Measurements from ENCODE around the gene HSF4. TPM values are rescaled to one million over a fixed set of nuclear protein-coding genes. Genes with fewer than 3 reads are reported as not detected.

The HSF4 gene
- total RNA-seq, 1 experiment from 2014 or later = 4.9 TPM

DNA sequence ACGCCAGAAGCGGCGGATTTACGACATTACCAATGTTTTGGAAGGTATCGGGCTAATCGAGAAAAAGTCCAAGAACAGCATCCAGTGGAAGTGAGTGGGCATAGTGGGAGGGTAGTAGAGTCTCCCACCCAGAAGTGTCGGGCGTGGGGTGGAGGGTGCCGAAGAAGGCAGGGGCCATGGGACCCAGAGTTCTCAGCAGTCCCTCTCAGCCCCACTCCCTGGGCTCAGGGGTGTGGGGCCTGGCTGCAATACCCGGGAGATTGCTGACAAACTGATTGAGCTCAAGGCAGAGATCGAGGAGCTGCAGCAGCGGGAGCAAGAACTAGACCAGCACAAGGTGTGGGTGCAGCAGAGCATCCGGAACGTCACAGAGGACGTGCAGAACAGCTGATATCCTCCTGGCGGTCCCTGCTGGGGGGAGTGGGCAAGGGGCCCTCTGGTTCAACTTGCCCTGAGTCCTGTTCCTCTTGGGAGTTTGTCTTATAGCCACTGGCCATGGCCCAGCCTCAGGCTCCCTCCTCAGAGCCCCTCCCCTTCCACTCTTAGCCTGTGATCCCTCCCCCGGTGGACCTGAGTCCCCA, 28.3 kb downstream of the HSF4 start:
- no peak for DNase-seq
- Histone ChIP-seq H3K9me3 (replicated peaks) (no peaks in the 10 kb centered on the region), H3K36me3 (peaks cover 43% of the 10 kb centered on the region), H3K4me1 (peaks cover 16% of the 10 kb centered on the region), H3K27me3 (no peaks in the 10 kb centered on the region), H3K4me3 (peak overlapping the region; percentile 92), H3K27ac (peak overlapping the region; percentile 44)

DNA sequence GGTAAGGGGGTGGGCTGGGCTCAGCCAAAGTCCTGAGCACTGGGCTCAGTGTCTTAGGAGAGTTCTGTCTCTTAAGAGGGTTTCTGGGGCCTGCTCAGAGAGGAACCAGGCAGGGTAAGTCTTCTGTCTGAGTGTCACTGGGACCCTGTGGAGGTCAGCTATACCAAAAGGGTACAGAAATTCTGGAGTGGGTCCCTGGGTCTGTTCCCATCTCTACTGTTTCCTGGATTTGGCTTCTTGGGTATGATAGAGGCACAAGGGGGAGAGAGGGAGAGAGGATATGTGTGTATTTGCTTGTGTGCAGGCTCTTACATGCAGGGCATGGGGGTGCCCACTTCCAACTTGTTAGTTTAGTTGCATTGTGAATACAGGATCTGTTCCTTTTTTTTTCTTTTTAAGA, 29.0 kb downstream of the HSF4 start:
- DNase-seq = no peak
- Histone ChIP-seq H3K27ac (no peak overlapping the region), H3K36me3 (peaks cover 48% of the 10 kb centered on the region), H3K4me3 (no peak overlapping the region), H3K9me3 (replicated peaks) (no peaks in the 10 kb centered on the region), H3K4me1 (peaks cover 16% of the 10 kb centered on the region), H3K27me3 (no peaks in the 10 kb centered on the region)

DNA sequence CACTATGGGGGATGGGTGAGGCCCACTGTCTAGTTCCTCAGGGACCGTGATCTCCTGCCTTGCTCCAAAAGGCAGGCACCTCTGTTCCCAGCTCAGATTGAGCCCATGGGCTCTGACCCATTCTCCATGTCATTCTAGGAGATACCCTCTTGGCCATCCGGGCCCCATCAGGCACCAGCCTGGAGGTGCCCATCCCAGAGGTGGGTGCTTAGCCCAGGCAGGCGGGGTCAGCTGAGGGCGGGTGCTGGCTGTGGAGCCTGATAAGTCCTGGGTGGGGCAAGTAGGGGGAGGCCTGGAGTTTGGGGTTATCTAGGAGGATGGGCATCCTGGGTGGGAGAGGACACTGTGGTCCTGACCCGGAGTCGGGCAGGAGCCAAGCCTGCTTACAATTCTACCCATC, 29.7 kb downstream of the HSF4 start:
- Histone ChIP-seq H3K4me1 (peaks cover 16% of the 10 kb centered on the region), H3K4me3 (no peak overlapping the region), H3K27ac (no peak overlapping the region), H3K36me3 (peaks cover 54% of the 10 kb centered on the region), H3K27me3 (no peaks in the 10 kb centered on the region), H3K9me3 (replicated peaks) (no peaks in the 10 kb centered on the region)
- no peak for DNase-seq

DNA sequence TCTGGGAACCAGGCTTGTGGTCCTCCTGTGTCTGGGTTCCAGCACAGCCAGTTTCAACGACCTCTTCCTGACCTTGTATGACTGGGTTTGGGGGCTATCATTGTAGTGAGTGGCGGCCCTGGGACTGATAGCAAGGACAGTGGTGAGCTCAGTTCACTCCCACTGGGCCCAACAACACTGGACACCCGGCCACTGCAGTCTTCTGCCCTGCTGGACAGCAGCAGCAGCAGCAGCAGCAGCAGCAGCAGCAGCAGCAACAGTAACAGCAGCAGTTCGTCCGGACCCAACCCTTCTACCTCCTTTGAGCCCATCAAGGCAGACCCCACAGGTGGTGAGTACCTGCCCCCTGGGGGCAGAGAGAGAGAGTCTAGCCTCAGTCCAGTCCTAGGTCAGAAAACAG, 31.1 kb downstream of the HSF4 start:
- Histone ChIP-seq H3K36me3 (peaks cover 60% of the 10 kb centered on the region), H3K9me3 (replicated peaks) (no peaks in the 10 kb centered on the region), H3K4me1 (peaks cover 11% of the 10 kb centered on the region), H3K4me3 (no peak overlapping the region), H3K27me3 (no peaks in the 10 kb centered on the region), H3K27ac (no peak overlapping the region)
- no peak for DNase-seq

DNA sequence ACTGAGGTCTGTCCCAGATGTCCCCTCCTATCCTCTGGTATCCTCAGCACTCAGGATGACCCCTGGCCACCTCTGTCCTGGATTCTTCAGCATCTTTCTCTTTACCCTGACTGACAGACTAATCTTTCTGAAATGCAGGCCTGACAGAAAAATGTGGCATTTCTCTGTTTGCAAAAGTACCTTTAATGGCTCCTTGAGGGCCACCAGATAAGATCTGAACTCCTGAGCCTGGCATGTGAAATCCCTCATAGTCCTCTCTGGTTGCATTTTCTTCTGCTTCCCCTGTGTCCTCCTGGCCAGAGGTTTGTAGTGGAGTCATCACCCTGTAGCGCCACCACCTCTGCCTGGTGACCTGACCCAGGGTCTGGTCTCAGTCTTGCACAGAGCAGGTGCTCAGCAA, 32.3 kb downstream of the HSF4 start:
- no peaks in the 10 kb centered on the region for H3K27me3 ChIP-seq
- H3K9me3 ChIP-seq (replicated peaks) = no peaks in the 10 kb centered on the region
- no peak overlapping the region for H3K4me3 ChIP-seq
- no peaks in the 10 kb centered on the region for H3K4me1 ChIP-seq
- no peak for DNase-seq
- no peak overlapping the region for H3K27ac ChIP-seq
- peaks cover 68% of the 10 kb centered on the region for H3K36me3 ChIP-seq

DNA sequence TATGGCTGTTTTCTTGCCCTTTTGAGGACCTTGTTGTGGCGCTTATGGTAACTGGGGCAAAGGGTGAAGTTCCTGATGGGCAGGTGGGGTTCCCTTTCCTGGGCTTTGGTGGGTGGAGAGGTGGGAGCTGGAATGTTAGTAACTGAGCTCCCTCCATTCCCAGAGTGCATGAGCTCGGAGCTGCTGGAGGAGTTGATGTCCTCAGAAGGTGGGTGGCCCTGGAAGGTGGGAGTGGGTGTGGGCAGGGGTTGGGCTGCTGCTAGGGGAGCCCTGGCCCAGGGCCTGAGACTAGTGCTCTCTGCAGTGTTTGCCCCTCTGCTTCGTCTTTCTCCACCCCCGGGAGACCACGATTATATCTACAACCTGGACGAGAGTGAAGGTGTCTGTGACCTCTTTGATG, 33.2 kb downstream of the HSF4 start:
- no peaks in the 10 kb centered on the region for H3K27me3 ChIP-seq
- DNase-seq = no peak
- H3K9me3 ChIP-seq (replicated peaks) = no peaks in the 10 kb centered on the region
- peaks cover 73% of the 10 kb centered on the region for H3K36me3 ChIP-seq
- H3K27ac ChIP-seq = no peak overlapping the region
- no peak overlapping the region for H3K4me3 ChIP-seq
- no peaks in the 10 kb centered on the region for H3K4me1 ChIP-seq

DNA sequence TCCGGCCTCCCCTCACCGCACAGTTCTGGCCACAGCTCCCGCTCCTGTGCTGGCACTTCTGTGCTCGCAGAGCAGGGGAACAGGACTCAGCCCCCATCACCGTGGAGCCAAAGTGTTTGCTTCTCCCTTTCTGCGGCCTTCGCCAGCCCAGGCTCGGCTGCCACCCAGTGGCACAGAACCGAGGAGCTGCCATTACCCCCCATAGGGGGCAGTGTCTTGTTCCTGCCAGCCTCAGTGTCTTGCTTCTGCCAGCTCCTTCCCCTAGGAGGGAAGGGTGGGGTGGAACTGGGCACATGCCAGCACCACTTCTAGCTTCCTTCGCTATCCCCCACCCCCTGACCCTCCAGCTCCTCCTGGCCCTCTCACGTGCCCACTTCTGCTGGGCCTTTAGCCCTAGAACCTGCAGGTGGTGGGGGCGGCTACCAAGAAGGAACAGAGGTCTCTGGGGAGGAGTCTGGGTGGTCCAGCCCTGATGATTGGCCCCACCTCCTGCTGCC, 33.7 kb downstream of the HSF4 start:
- H3K36me3 ChIP-seq = peaks cover 72% of the 10 kb centered on the region
- no peaks in the 10 kb centered on the region for H3K27me3 ChIP-seq
- no peaks in the 10 kb centered on the region for H3K9me3 ChIP-seq (replicated peaks)
- no peak overlapping the region for H3K27ac ChIP-seq
- no peak for DNase-seq
- H3K4me1 ChIP-seq = no peaks in the 10 kb centered on the region
- H3K4me3 ChIP-seq = no peak overlapping the region

DNA sequence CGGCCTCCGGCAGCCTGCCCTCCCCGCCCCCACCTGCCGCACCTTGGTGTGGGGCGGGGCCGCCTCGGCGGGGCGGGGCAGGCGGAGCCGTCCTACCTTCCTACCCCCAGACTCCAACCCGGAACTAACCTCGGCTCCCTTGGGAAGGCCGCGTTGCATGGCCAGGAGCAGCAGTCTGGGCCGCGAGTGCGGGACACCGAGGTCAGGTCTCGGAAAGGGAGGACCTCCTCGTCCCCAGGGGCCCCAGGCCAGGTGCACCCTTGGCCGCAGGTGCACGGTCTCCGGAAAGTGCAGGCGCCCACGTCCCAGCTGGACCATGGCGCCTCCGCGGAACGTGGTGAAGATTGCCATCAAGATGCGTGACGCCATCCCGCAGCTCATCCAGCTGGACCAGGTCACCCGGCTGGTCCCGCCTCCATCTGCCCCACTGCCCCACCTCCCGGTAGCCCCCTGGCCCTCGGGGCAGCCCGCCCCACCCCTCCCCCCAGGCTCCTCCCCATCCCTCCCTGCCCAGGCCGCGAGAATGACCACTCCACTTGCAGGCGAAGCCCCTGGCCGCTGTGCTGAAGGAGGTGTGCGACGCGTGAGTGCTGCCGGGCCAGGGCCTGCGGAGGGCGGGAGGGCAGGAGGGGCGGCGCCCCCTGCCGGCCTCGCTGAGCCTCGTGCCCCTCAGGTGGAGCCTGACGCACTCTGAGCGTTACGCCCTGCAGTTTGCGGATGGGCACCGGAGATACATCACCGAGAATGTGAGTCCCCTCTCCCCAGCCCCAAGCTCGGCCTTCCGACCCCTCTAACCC, 34.7 kb downstream of the HSF4 start, which contains the start of gene ELMO3:
TSS of gene ELMO3 (plus strand) at position 121 of the 797 bp plus-strand sequence. CDS start at position 317, 196 bp downstream.
- Histone ChIP-seq H3K4me3 (no peak within 1 kb of the TSS), H3K27ac (no peak within 1 kb of the TSS), H3K27me3 (no peaks in the 10 kb centered on the region), H3K4me1 (no peaks in the 10 kb centered on the region), H3K36me3 (peaks cover 65% of the 10 kb centered on the region), H3K9me3 (replicated peaks) (no peaks in the 10 kb centered on the region)
- no peak for DNase-seq

DNA sequence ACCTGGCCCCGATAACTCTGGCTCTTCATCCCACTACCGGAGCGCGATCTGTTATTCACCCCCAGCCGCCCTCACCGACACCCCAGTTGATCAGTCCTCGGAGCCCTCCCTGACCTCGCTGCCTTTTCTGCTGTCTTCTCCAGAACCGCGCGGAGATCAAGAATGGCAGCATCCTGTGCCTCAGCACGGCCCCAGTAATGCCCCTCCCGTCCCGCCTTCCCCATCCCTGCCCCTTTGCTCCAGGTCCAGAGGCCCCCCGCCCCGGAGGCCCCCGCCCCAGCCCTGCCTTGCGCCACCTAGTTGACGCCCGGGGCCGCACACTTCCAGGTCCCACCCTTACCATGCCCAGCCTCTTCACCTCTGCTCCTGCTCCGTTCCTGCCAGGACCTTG, 35.3 kb downstream of the HSF4 start:
- H3K4me3 ChIP-seq = no peak overlapping the region
- no peaks in the 10 kb centered on the region for H3K27me3 ChIP-seq
- H3K36me3 ChIP-seq = peaks cover 61% of the 10 kb centered on the region
- no peak overlapping the region for H3K27ac ChIP-seq
- no peaks in the 10 kb centered on the region for H3K4me1 ChIP-seq
- no peaks in the 10 kb centered on the region for H3K9me3 ChIP-seq (replicated peaks)
- no peak for DNase-seq

DNA sequence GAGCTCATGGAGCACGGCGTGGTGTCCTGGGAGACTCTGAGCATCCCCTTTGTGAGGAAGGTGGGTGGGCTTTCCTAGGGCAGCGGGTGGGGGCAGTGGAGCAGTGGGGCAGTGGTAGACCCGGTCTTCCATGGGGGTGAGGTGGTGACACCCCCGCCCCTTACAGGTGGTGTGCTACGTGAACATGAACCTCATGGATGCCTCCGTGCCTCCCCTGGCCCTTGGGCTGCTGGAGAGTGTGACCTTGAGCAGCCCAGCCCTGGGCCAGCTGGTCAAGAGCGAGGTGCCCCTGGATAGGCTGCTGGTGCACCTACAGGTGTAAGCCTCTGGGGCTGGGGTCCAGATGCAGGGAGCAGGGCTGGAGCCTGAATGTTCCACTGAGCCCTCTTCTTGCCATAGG, 35.9 kb downstream of the HSF4 start:
- peaks cover 54% of the 10 kb centered on the region for H3K36me3 ChIP-seq
- H3K4me3 ChIP-seq = no peak overlapping the region
- no peak overlapping the region for H3K27ac ChIP-seq
- no peaks in the 10 kb centered on the region for H3K9me3 ChIP-seq (replicated peaks)
- no peaks in the 10 kb centered on the region for H3K4me1 ChIP-seq
- no peaks in the 10 kb centered on the region for H3K27me3 ChIP-seq
- no peak for DNase-seq

DNA sequence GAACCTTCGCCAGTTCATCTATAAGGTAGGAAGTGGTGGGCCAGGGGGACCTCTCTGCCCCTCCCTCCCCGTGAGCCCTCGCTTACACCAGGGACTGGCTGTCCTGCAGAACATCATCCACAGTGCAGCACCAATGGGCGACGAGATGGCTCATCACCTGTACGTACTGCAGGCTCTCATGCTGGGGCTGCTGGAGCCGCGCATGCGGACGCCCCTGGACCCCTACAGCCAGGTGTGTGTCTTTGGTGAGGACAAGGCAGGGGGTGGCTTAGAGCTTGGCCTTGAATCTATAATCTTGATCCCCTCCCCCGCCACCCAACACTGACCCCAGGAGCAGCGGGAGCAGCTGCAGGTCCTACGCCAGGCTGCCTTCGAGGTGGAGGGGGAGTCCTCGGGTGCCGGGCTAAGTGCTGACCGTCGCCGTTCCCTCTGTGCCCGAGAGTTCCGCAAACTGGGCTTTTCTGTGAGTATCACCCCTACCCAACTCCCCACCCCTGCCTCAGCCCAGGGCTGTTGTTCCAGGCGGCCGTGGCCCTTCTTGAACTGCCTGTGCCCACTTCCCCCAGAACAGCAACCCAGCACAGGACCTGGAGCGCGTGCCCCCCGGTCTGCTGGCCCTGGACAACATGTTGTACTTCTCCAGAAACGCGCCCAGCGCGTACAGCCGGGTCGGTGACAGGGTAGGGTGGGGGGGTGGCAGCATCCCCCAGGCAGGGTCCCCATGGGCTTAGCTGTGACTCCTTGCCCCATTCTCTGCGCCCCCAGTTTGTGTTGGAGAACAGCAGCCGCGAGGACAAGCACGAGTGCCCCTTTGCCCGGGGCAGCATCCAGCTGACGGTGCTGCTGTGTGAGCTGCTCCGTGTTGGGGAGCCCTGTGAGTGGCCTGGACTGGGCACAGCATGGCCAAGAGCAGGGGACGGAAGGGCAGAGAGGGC, 37.1 kb downstream of the HSF4 start:
- Histone ChIP-seq H3K4me1 (no peaks in the 10 kb centered on the region), H3K27me3 (no peaks in the 10 kb centered on the region), H3K27ac (no peak overlapping the region), H3K36me3 (peaks cover 45% of the 10 kb centered on the region), H3K9me3 (replicated peaks) (no peaks in the 10 kb centered on the region), H3K4me3 (no peak overlapping the region)
- DNase-seq = no peak

DNA sequence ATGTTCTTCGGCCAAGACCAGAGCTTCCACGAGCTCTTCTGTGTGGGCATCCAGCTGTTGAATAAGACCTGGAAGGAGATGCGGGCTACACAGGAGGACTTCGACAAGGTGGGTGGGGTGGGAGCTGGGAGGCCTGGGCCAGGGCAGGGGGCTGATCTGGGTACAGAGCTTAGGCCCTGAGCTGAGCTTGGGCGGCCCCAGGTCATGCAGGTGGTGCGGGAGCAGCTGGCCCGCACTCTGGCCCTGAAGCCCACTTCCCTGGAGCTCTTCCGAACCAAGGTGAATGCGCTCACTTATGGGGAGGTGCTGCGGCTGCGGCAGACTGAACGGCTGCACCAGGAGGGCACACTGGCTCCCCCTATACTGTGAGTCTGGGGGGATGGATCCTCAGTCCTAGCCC, 37.9 kb downstream of the HSF4 start:
- Histone ChIP-seq H3K27me3 (no peaks in the 10 kb centered on the region), H3K9me3 (replicated peaks) (no peaks in the 10 kb centered on the region), H3K36me3 (peaks cover 38% of the 10 kb centered on the region), H3K27ac (no peak overlapping the region), H3K4me1 (no peaks in the 10 kb centered on the region), H3K4me3 (no peak overlapping the region)
- DNase-seq = no peak

DNA sequence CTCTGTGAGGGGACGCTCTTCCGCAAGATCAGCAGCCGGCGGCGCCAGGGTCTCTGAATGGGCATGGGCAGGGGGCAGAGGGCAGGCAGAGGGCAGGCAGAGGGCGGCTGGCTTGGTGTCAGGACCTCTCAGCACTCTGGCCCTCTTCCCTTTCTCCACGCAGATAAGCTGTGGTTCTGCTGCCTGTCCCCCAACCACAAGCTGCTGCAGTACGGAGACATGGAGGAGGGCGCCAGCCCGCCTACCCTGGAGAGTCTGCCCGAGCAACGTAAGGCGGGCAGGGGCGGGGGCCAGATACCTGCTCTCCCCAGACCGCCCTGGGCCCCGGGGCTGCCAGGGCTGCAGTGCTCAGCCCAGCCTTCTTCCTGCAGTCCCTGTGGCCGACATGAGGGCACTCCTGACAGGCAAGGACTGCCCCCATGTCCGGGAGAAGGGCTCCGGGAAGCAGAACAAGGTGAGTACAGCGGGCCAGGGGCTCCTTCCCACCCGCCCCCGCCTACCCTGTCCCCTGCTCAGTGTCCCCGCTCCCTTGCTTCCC, 38.5 kb downstream of the HSF4 start:
- Histone ChIP-seq H3K27me3 (no peaks in the 10 kb centered on the region), H3K9me3 (replicated peaks) (no peaks in the 10 kb centered on the region)

DNA sequence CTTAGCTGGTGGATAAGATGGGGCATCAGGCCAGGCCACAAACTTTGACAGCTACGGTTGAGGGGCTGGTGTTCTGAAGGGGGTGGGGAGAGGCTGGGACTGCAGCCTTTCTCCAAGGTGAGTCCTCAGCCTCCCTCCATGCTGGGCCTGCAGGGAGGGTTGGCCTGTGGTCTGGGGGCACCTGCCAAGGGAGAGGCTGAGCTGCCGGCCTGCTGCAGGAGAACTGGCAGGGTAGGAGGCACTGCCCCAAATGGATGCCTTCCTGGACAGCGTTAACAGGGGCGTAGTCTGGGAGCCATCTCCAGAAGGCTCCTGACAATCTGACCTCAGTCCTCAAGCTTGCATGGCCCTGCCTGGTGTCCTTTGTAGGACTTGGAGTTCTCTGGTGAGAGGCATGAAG, 39.5 kb downstream of the HSF4 start:
- peaks cover 24% of the 10 kb centered on the region for H3K36me3 ChIP-seq
- H3K4me3 ChIP-seq = no peak overlapping the region
- H3K9me3 ChIP-seq (replicated peaks) = no peaks in the 10 kb centered on the region
- no peak for DNase-seq
- no peaks in the 10 kb centered on the region for H3K27me3 ChIP-seq
- no peak overlapping the region for H3K27ac ChIP-seq
- no peaks in the 10 kb centered on the region for H3K4me1 ChIP-seq

More for the DNA sequence above, 38.5 kb downstream of the HSF4 start:
- H3K36me3 ChIP-seq = peaks cover 32% of the 10 kb centered on the region
- H3K4me1 ChIP-seq = no peaks in the 10 kb centered on the region
- no peak for DNase-seq
- H3K27ac ChIP-seq = no peak overlapping the region
- H3K4me3 ChIP-seq = no peak overlapping the region
